Measurements from ENCODE around the gene CAPNS1.
A peak's percentile ranks its signal among the peaks of the same experiment; 100 is the strongest.

The CAPNS1 gene

GRCh38 chr19:36136964-36137686 lies 2.7 kb upstream of the CAPNS1 start:
- Histone ChIP-seq H3K4me1 (ENCODE audit: control insufficient read depth, insufficient read depth, low read length, unreplicated experiment) (peaks cover 14% of the 10 kb centered on the region), H3K36me3 (ENCODE audit: insufficient read depth, low read length) (0 out of 2 replicates have a peak, but pooled peaks cover 4% of the 10 kb centered on the region), H3K27ac (ENCODE audit: low read depth, low read length) (no peak overlapping the region), H3K4me3 (ENCODE audit: low read depth, low read length) (peak overlapping the region; percentile 29; the same call in 1 of the 2 replicates), H2AFZ (ENCODE audit: low read length, unreplicated experiment) (no peak overlapping the region), H3K79me2 (ENCODE audit: control insufficient read depth, insufficient read depth, low read length, unreplicated experiment) (peaks cover 18% of the 10 kb centered on the region), H3K27me3 (ENCODE audit: insufficient read depth, low read length) (no peaks in the 10 kb centered on the region)

GRCh38 chr19:36139120-36139472 lies 770 bp upstream of the CAPNS1 start:
- no peaks in the 10 kb centered on the region for H3K27me3 ChIP-seq (ENCODE audit: insufficient read depth, low read length)
- H3K79me2 ChIP-seq (ENCODE audit: control insufficient read depth, insufficient read depth, low read length, unreplicated experiment), result peaks cover 18% of the 10 kb centered on the region
- peak overlapping the region; percentile 91 for H3K4me3 ChIP-seq (ENCODE audit: low read depth, low read length)
- H3K4me1 ChIP-seq (ENCODE audit: control insufficient read depth, insufficient read depth, low read length, unreplicated experiment), result peaks cover 14% of the 10 kb centered on the region
- 0 out of 2 replicates have a peak, but pooled peaks cover 4% of the 10 kb centered on the region for H3K36me3 ChIP-seq (ENCODE audit: insufficient read depth, low read length)
- peak overlapping the region; percentile 65 for H2AFZ ChIP-seq (ENCODE audit: low read length, unreplicated experiment)
- peak overlapping the region; percentile 66; the same call in 1 of the 2 replicates for H3K27ac ChIP-seq (ENCODE audit: low read depth, low read length)

- H2AFZ ChIP-seq (ENCODE audit: low read length, unreplicated experiment), result no peak overlapping the region
- peak overlapping the region; percentile 91 for H3K4me3 ChIP-seq (ENCODE audit: low read depth, low read length)
- peaks cover 8% of the 10 kb centered on the region for H3K36me3 ChIP-seq (ENCODE audit: insufficient read depth, low read length)
- H3K27ac ChIP-seq (ENCODE audit: low read depth, low read length), result peak overlapping the region; percentile 91
- H3K27me3 ChIP-seq (ENCODE audit: insufficient read depth, low read length), result no peaks in the 10 kb centered on the region
- H3K4me1 ChIP-seq (ENCODE audit: control insufficient read depth, insufficient read depth, low read length, unreplicated experiment), result peaks cover 14% of the 10 kb centered on the region
- peaks cover 18% of the 10 kb centered on the region for H3K79me2 ChIP-seq (ENCODE audit: control insufficient read depth, insufficient read depth, low read length, unreplicated experiment)
These were observed 605 bp downstream of the CAPNS1 start for GRCh38 chr19:36140304-36141038.

- H3K27me3 ChIP-seq (ENCODE audit: insufficient read depth, low read length), result no peaks in the 10 kb centered on the region
- peaks cover 18% of the 10 kb centered on the region for H3K79me2 ChIP-seq (ENCODE audit: control insufficient read depth, insufficient read depth, low read length, unreplicated experiment)
- peaks cover 8% of the 10 kb centered on the region for H3K36me3 ChIP-seq (ENCODE audit: insufficient read depth, low read length)
- peaks cover 14% of the 10 kb centered on the region for H3K4me1 ChIP-seq (ENCODE audit: control insufficient read depth, insufficient read depth, low read length, unreplicated experiment)
- H3K4me3 ChIP-seq (ENCODE audit: low read depth, low read length), result peak overlapping the region; percentile 91
- no peak overlapping the region for H2AFZ ChIP-seq (ENCODE audit: low read length, unreplicated experiment)
- H3K27ac ChIP-seq (ENCODE audit: low read depth, low read length), result peak overlapping the region; percentile 91; the same call in 1 of the 2 replicates
These were observed 1.4 kb downstream of the CAPNS1 start for GRCh38 chr19:36141039-36141927.

- H3K27ac ChIP-seq (ENCODE audit: low read depth, low read length), result no peak overlapping the region
These were observed 2.2 kb downstream of the CAPNS1 start for GRCh38 chr19:36142046-36142445.

GRCh38 chr19:36142496-36142895 lies 2.6 kb downstream of the CAPNS1 start:
- Histone ChIP-seq H3K27ac (ENCODE audit: low read depth, low read length) (no peak overlapping the region), H3K4me1 (ENCODE audit: control insufficient read depth, insufficient read depth, low read length, unreplicated experiment) (peaks cover 5% of the 10 kb centered on the region), H3K4me3 (ENCODE audit: low read depth, low read length) (no peak overlapping the region), H3K27me3 (ENCODE audit: insufficient read depth, low read length) (no peaks in the 10 kb centered on the region), H2AFZ (ENCODE audit: low read length, unreplicated experiment) (no peak overlapping the region), H3K36me3 (ENCODE audit: insufficient read depth, low read length) (peaks cover 8% of the 10 kb centered on the region), H3K79me2 (ENCODE audit: control insufficient read depth, insufficient read depth, low read length, unreplicated experiment) (peaks cover 18% of the 10 kb centered on the region)

More at GRCh38 chr19:36142046-36142445, 2.2 kb downstream of the CAPNS1 start:
- H3K79me2 ChIP-seq (ENCODE audit: control insufficient read depth, insufficient read depth, low read length, unreplicated experiment), result peaks cover 18% of the 10 kb centered on the region
- peaks cover 8% of the 10 kb centered on the region for H3K36me3 ChIP-seq (ENCODE audit: insufficient read depth, low read length)
- H3K4me3 ChIP-seq (ENCODE audit: low read depth, low read length), result 0 out of 2 replicates have a peak overlapping the region, but pooled peaks have one; percentile 91
- H3K4me1 ChIP-seq (ENCODE audit: control insufficient read depth, insufficient read depth, low read length, unreplicated experiment), result peaks cover 7% of the 10 kb centered on the region
- H2AFZ ChIP-seq (ENCODE audit: low read length, unreplicated experiment), result no peak overlapping the region
- no peaks in the 10 kb centered on the region for H3K27me3 ChIP-seq (ENCODE audit: insufficient read depth, low read length)

GRCh38 chr19:36144624-36145023 lies 4.8 kb downstream of the CAPNS1 start:
- Histone ChIP-seq H3K27ac (ENCODE audit: low read depth, low read length) (no peak overlapping the region), H3K27me3 (ENCODE audit: insufficient read depth, low read length) (no peaks in the 10 kb centered on the region), H2AFZ (ENCODE audit: low read length, unreplicated experiment) (no peak overlapping the region), H3K79me2 (ENCODE audit: control insufficient read depth, insufficient read depth, low read length, unreplicated experiment) (peaks cover 18% of the 10 kb centered on the region), H3K4me3 (ENCODE audit: low read depth, low read length) (no peak overlapping the region), H3K4me1 (ENCODE audit: control insufficient read depth, insufficient read depth, low read length, unreplicated experiment) (peaks cover 5% of the 10 kb centered on the region), H3K36me3 (ENCODE audit: insufficient read depth, low read length) (peaks cover 8% of the 10 kb centered on the region)

GRCh38 chr19:36149673-36150406 lies 10.0 kb downstream of the CAPNS1 start:
- Histone ChIP-seq H2AFZ (ENCODE audit: low read length, unreplicated experiment) (no peak overlapping the region), H3K36me3 (ENCODE audit: insufficient read depth, low read length) (peaks cover under 1% of the 10 kb centered on the region; the same call in 1 of the 2 replicates), H3K27ac (ENCODE audit: low read depth, low read length) (no peak overlapping the region), H3K4me3 (ENCODE audit: low read depth, low read length) (no peak overlapping the region), H3K79me2 (ENCODE audit: control insufficient read depth, insufficient read depth, low read length, unreplicated experiment) (no peaks in the 10 kb centered on the region), H3K27me3 (ENCODE audit: insufficient read depth, low read length) (no peaks in the 10 kb centered on the region), H3K4me1 (ENCODE audit: control insufficient read depth, insufficient read depth, low read length, unreplicated experiment) (peaks cover 2% of the 10 kb centered on the region)

GRCh38 chr19:36150586-36150985 lies 10.7 kb downstream of the CAPNS1 start:
- Histone ChIP-seq H3K27me3 (ENCODE audit: insufficient read depth, low read length) (no peaks in the 10 kb centered on the region), H3K79me2 (ENCODE audit: control insufficient read depth, insufficient read depth, low read length, unreplicated experiment) (no peaks in the 10 kb centered on the region), H3K36me3 (ENCODE audit: insufficient read depth, low read length) (no peaks in the 10 kb centered on the region; the same call in 1 of the 2 replicates), H3K4me1 (ENCODE audit: control insufficient read depth, insufficient read depth, low read length, unreplicated experiment) (peaks cover 2% of the 10 kb centered on the region), H2AFZ (ENCODE audit: low read length, unreplicated experiment) (no peak overlapping the region), H3K27ac (ENCODE audit: low read depth, low read length) (no peak overlapping the region), H3K4me3 (ENCODE audit: low read depth, low read length) (no peak overlapping the region)

Measured in ACC112 (cell line).